ENCODE data around the gene PTGES3L. TPM values are rescaled to one million over a fixed set of nuclear protein-coding genes. Genes with fewer than 3 reads are reported as not detected.
A peak's percentile ranks its signal among the peaks of the same experiment; 100 is the strongest.
"Not testable (repeated sequence)": the region's sequence is repeated elsewhere in the genome, so short reads cannot be mapped to it uniquely, and the experiment has no call there.

The PTGES3L gene
- total and polyA plus RNA-seq, 2 experiments from 2014 or later: 2.3 to 2.5 TPM

DNA sequence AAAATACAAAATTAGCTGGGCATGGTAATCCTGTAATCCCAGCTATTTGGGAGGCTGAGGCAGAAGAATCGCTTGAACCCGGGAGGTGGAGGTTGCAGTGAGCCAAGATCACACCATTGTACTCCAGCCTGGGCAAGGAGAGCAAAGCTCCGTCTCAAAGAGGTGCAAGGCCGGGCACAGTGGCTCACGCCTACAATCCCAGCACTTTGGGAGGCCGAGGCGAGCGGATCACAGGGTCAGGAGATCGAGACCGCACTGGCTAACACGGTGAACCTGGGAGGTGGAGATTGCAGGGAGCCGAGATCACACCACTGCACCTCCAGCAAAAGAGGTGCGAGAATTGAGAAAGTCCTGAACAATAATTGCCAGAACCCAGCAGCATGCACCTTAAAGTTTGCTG lies 21.0 kb upstream of the PTGES3L start:
- H3K9me2 ChIP-seq (ENCODE audit: insufficient read depth); H3K4me2 ChIP-seq; ATAC-seq; H2AFZ ChIP-seq; DNase-seq (ENCODE audit: low spot score); H3K4me3 ChIP-seq; H3K27me3 ChIP-seq (ENCODE audit: insufficient read depth); H3K9me3 Mint-ChIP-seq: not testable (repeated sequence)
- Histone ChIP-seq H3K36me3 (ENCODE audit: insufficient read depth) (peaks cover 50% of the 10 kb centered on the region), H3K4me1 (ENCODE audit: insufficient read depth) (peaks cover 13% of the 10 kb centered on the region), H4K20me1 (replicated peaks; ENCODE audit: insufficient read depth) (peaks cover 37% of the 10 kb centered on the region), H3F3A (replicated peaks; ENCODE audit: low read depth) (peaks cover 69% of the 10 kb centered on the region), H3K79me2 (replicated peaks; ENCODE audit: insufficient read depth) (peaks cover 21% of the 10 kb centered on the region), H3K27ac (ENCODE audit: low read depth) (peak overlapping the region; percentile 88)
- peak; percentile 26; the same call in 1 of the 2 replicates for TF ChIP-seq POLR2AphosphoS5 (IDR thresholded peaks at IDR 0.05; ENCODE audit: low read depth)
- Mint-ChIP-seq H3K4me3 (0 out of 3 replicates have a peak overlapping the region, but pooled peaks have one; percentile 23), H3K36me3 (ENCODE audit: low read depth) (peaks cover 66% of the 10 kb centered on the region), H3K27me3 (ENCODE audit: insufficient read depth, low read depth, poor library complexity) (peaks cover 31% of the 10 kb centered on the region), H3K27ac (peak overlapping the region; percentile 56; the same call in 1 of the 2 replicates), H3K4me1 (peaks cover 17% of the 10 kb centered on the region)

DNA sequence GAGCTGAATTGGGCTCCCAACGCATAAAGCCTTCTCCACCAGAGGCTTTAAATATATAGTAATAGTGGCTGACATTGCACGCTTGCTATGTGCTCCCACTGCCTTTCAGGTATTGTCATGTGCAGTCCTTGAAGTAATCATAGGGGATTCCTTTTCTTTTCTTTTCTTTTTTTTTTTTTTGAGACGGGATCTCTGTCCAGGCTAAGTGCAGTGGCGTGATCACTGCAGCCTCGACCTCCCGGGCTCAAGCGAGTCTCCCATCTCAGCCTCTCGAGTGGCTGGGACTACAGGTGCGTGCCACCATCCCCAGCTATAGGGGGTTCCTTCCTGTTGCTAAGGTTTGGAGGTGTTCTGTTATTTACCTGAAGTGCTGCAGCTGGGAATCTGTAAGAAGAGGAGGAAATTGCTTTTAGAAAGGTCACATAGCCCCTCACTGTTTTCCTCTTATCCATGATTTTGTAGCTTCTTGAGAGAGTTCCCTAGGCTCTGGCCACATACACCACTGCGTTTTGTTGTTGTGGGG lies 19.2 kb upstream of the PTGES3L start:
- Mint-ChIP-seq H3K9me3 (no peaks in the 10 kb centered on the region), H3K36me3 (ENCODE audit: low read depth) (peaks cover 61% of the 10 kb centered on the region), H3K27me3 (ENCODE audit: insufficient read depth, low read depth, poor library complexity) (peaks cover 28% of the 10 kb centered on the region), H3K27ac (peak overlapping the region; percentile 99), H3K4me1 (peaks cover 17% of the 10 kb centered on the region), H3K4me3 (peak overlapping the region; percentile 98)
- Histone ChIP-seq H3K9me2 (ENCODE audit: insufficient read depth) (no peaks in the 10 kb centered on the region), H3K79me2 (replicated peaks; ENCODE audit: insufficient read depth) (peaks cover 21% of the 10 kb centered on the region), H3K27ac (ENCODE audit: low read depth) (peak overlapping the region; percentile 88), H4K20me1 (replicated peaks; ENCODE audit: insufficient read depth) (peaks cover 37% of the 10 kb centered on the region), H3K4me1 (ENCODE audit: insufficient read depth) (peaks cover 13% of the 10 kb centered on the region), H3F3A (replicated peaks; ENCODE audit: low read depth) (peaks cover 56% of the 10 kb centered on the region), H3K4me2 (peak overlapping the region; percentile 99), H3K4me3 (peak overlapping the region; percentile 73), H3K36me3 (ENCODE audit: insufficient read depth) (peaks cover 50% of the 10 kb centered on the region), H3K27me3 (ENCODE audit: insufficient read depth) (no peaks in the 10 kb centered on the region), H2AFZ (no peak overlapping the region)
- DNase-seq (ENCODE audit: low spot score) (no peak), ATAC-seq (no peak)
- TF ChIP-seq, protein P1, sequence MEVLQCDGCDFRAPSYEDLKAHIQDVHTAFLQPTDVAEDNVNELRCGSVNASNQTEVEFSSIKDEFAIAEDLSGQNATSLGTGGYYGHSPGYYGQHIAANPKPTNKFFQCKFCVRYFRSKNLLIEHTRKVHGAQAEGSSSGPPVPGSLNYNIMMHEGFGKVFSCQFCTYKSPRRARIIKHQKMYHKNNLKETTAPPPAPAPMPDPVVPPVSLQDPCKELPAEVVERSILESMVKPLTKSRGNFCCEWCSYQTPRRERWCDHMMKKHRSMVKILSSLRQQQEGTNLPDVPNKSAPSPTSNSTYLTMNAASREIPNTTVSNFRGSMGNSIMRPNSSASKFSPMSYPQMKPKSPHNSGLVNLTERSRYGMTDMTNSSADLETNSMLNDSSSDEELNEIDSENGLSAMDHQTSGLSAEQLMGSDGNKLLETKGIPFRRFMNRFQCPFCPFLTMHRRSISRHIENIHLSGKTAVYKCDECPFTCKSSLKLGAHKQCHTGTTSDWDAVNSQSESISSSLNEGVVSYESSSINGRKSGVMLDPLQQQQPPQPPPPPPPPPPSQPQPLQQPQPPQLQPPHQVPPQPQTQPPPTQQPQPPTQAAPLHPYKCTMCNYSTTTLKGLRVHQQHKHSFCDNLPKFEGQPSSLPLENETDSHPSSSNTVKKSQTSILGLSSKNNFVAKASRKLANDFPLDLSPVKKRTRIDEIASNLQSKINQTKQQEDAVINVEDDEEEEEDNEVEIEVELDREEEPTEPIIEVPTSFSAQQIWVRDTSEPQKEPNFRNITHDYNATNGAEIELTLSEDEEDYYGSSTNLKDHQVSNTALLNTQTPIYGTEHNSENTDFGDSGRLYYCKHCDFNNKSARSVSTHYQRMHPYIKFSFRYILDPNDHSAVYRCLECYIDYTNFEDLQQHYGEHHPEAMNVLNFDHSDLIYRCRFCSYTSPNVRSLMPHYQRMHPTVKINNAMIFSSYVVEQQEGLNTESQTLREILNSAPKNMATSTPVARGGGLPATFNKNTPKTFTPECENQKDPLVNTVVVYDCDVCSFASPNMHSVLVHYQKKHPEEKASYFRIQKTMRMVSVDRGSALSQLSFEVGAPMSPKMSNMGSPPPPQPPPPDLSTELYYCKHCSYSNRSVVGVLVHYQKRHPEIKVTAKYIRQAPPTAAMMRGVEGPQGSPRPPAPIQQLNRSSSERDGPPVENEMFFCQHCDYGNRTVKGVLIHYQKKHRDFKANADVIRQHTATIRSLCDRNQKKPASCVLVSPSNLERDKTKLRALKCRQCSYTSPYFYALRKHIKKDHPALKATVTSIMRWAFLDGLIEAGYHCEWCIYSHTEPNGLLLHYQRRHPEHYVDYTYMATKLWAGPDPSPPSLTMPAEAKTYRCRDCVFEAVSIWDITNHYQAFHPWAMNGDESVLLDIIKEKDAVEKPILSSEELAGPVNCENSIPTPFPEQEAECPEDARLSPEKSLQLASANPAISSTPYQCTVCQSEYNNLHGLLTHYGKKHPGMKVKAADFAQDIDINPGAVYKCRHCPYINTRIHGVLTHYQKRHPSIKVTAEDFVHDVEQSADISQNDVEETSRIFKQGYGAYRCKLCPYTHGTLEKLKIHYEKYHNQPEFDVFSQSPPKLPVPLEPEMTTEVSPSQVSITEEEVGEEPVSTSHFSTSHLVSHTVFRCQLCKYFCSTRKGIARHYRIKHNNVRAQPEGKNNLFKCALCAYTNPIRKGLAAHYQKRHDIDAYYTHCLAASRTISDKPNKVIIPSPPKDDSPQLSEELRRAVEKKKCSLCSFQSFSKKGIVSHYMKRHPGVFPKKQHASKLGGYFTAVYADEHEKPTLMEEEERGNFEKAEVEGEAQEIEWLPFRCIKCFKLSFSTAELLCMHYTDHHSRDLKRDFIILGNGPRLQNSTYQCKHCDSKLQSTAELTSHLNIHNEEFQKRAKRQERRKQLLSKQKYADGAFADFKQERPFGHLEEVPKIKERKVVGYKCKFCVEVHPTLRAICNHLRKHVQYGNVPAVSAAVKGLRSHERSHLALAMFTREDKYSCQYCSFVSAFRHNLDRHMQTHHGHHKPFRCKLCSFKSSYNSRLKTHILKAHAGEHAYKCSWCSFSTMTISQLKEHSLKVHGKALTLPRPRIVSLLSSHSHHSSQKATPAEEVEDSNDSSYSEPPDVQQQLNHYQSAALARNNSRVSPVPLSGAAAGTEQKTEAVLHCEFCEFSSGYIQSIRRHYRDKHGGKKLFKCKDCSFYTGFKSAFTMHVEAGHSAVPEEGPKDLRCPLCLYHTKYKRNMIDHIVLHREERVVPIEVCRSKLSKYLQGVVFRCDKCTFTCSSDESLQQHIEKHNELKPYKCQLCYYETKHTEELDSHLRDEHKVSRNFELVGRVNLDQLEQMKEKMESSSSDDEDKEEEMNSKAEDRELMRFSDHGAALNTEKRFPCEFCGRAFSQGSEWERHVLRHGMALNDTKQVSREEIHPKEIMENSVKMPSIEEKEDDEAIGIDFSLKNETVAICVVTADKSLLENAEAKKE (CRISPR knock-in tag; IDR thresholded peaks at IDR 0.05): no peak
- TF ChIP-seq STAT1 (IDR thresholded peaks at IDR 0.05; ENCODE audit: unreplicated experiment): no peak
- TF ChIP-seq JUNB (IDR thresholded peaks at IDR 0.05; ENCODE audit: unreplicated experiment): no peak
- TF ChIP-seq, protein P2, sequence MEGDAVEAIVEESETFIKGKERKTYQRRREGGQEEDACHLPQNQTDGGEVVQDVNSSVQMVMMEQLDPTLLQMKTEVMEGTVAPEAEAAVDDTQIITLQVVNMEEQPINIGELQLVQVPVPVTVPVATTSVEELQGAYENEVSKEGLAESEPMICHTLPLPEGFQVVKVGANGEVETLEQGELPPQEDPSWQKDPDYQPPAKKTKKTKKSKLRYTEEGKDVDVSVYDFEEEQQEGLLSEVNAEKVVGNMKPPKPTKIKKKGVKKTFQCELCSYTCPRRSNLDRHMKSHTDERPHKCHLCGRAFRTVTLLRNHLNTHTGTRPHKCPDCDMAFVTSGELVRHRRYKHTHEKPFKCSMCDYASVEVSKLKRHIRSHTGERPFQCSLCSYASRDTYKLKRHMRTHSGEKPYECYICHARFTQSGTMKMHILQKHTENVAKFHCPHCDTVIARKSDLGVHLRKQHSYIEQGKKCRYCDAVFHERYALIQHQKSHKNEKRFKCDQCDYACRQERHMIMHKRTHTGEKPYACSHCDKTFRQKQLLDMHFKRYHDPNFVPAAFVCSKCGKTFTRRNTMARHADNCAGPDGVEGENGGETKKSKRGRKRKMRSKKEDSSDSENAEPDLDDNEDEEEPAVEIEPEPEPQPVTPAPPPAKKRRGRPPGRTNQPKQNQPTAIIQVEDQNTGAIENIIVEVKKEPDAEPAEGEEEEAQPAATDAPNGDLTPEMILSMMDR (conservative IDR thresholded peaks at IDR 0.05; ENCODE audit: low read depth in 2 of 2): no peak
- TF ChIP-seq ZNF331 (CRISPR knock-in tag; IDR thresholded peaks at IDR 0.05; ENCODE audit: low read depth): no peak
- TF ChIP-seq POLR2AphosphoS5 (IDR thresholded peaks at IDR 0.05; ENCODE audit: low read depth): no peak
- no peak for TF ChIP-seq ZNF114 (CRISPR knock-in tag; IDR thresholded peaks at IDR 0.05)
- TF ChIP-seq, protein P3, sequence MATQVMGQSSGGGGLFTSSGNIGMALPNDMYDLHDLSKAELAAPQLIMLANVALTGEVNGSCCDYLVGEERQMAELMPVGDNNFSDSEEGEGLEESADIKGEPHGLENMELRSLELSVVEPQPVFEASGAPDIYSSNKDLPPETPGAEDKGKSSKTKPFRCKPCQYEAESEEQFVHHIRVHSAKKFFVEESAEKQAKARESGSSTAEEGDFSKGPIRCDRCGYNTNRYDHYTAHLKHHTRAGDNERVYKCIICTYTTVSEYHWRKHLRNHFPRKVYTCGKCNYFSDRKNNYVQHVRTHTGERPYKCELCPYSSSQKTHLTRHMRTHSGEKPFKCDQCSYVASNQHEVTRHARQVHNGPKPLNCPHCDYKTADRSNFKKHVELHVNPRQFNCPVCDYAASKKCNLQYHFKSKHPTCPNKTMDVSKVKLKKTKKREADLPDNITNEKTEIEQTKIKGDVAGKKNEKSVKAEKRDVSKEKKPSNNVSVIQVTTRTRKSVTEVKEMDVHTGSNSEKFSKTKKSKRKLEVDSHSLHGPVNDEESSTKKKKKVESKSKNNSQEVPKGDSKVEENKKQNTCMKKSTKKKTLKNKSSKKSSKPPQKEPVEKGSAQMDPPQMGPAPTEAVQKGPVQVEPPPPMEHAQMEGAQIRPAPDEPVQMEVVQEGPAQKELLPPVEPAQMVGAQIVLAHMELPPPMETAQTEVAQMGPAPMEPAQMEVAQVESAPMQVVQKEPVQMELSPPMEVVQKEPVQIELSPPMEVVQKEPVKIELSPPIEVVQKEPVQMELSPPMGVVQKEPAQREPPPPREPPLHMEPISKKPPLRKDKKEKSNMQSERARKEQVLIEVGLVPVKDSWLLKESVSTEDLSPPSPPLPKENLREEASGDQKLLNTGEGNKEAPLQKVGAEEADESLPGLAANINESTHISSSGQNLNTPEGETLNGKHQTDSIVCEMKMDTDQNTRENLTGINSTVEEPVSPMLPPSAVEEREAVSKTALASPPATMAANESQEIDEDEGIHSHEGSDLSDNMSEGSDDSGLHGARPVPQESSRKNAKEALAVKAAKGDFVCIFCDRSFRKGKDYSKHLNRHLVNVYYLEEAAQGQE (IDR thresholded peaks at IDR 0.05; ENCODE audit: unreplicated experiment): no peak
- TF ChIP-seq NANOG (IDR thresholded peaks at IDR 0.05; ENCODE audit: borderline replicate concordance): no peak
- TF ChIP-seq EZH2 (IDR thresholded peaks at IDR 0.05; ENCODE audit: low read depth, unreplicated experiment): no peak
